ENCODE measurements around the gene GOLGA3.

- no peak for TF ChIP-seq CTCF (conservative IDR thresholded peaks at IDR 0.05; ENCODE audit: low read length)
- TF ChIP-seq EZH2phosphoT487 (IDR thresholded peaks at IDR 0.05; ENCODE audit: borderline replicate concordance), result no peak
Observed at GRCh38 chr12:132759359-132759758, 69.3 kb downstream of the GOLGA3 start.

Data from Loucy (cell line).